HEK293 (cell line): Measurements from ENCODE around the gene RRP7A.

ENCODE experiments used
- CTCF ChIA-PET: fragments of 350-600 bp; formaldehyde crosslinking; extraction: SDS; loops from one replicate; lab custom pipeline; 2021; ENCODE audit warnings: antibody characterized with exemption; lab: Yijun Ruan, JAX
- POLR2A ChIA-PET: fragments of 300-600 bp; formaldehyde crosslinking; extraction: SDS; loops from one replicate; lab custom pipeline; 2020; ENCODE audit warnings: antibody characterized with exemption, inconsistent platforms; lab: Yijun Ruan, JAX
- H3K27ac ChIP-seq: fragments of 200-500 bp; sonication (Bioruptor generic); 2 replicates; pipeline ENCODE4 v1.5.1; 2014; ENCODE audit warnings: low read depth, low read length, control low read depth, inconsistent platforms; ENCODE audit errors: extremely low read depth
- H3K36me3 ChIP-seq, 2 experiments: fragments of 200-500 bp in 1 of 2; sonication (Bioruptor generic) in 1 of 2; 1 replicate in 1 of 2; 2 replicates in 1 of 2; pipeline ENCODE4 v1.5.1; 2014 to 2017; ENCODE audit warnings: inconsistent platforms in 2 of 2, low read length in 2 of 2; ENCODE audit not compliant: control insufficient read depth in 2 of 2, insufficient read depth in 1 of 2
- H3K4me1 ChIP-seq: fragments of 200-500 bp; sonication (Bioruptor generic); 2 replicates; pipeline ENCODE4 v1.5.1; 2014; ENCODE audit warnings: mild to moderate bottlenecking, low read length, inconsistent platforms; ENCODE audit not compliant: control insufficient read depth, insufficient read depth
- H3K4me3 ChIP-seq: 2 replicates; pipeline ENCODE4 v1.5.1; 2011; ENCODE audit warnings: low read depth, mild to moderate bottlenecking, control low read depth, low read length, moderate library complexity
- H3K9me3 ChIP-seq: fragments of 200-500 bp; sonication (Bioruptor generic); 2 replicates; pipeline ENCODE4 v1.5.1; 2014; ENCODE audit warnings: low read depth, low read length, inconsistent platforms; ENCODE audit not compliant: control insufficient read depth, insufficient read depth
- KLF7 ChIP-seq: fragments of 450-650 bp; formaldehyde crosslinking; IDR thresholded peaks from 2 replicates; pipeline ENCODE4 v1.5.1; 2016; ENCODE audit warnings: missing biosample characterization, missing genetic modification characterization, borderline replicate concordance
- SP2 ChIP-seq: fragments of 450-650 bp; formaldehyde crosslinking; IDR thresholded peaks from 2 replicates; pipeline ENCODE4 v1.5.1; 2016; ENCODE audit warnings: missing biosample characterization, missing genetic modification characterization
- ZIC2 ChIP-seq: fragments of 450-650 bp; formaldehyde crosslinking; IDR thresholded peaks from 2 replicates; pipeline ENCODE4 v1.5.1; 2016; ENCODE audit warnings: missing biosample characterization, missing genetic modification characterization
- ZNF121 ChIP-seq: fragments of 450-650 bp; formaldehyde crosslinking; IDR thresholded peaks from 2 replicates; pipeline ENCODE4 v1.5.1; 2016; ENCODE audit warnings: missing biosample characterization, missing genetic modification characterization
- ZNF157 ChIP-seq: fragments of 450-650 bp; formaldehyde crosslinking; IDR thresholded peaks from 2 replicates; pipeline ENCODE4 v1.5.1; 2016; ENCODE audit warnings: missing biosample characterization, missing genetic modification characterization
- ZNF221 ChIP-seq: fragments of 450-650 bp; formaldehyde crosslinking; IDR thresholded peaks from 2 replicates; pipeline ENCODE4 v1.5.1; 2017; ENCODE audit warnings: missing biosample characterization, missing genetic modification characterization, borderline replicate concordance
- ZNF23 ChIP-seq: fragments of 450-650 bp; formaldehyde crosslinking; IDR thresholded peaks from 2 replicates; pipeline ENCODE4 v1.5.1; 2016; ENCODE audit warnings: missing biosample characterization, missing genetic modification characterization, borderline replicate concordance
- ZNF335 ChIP-seq: fragments of 450-650 bp; formaldehyde crosslinking; conservative IDR thresholded peaks from 2 replicates; pipeline ENCODE4 v1.5.1; 2016; ENCODE audit warnings: missing biosample characterization, missing genetic modification characterization
- ZNF394 ChIP-seq: fragments of 450-650 bp; formaldehyde crosslinking; IDR thresholded peaks from 2 replicates; pipeline ENCODE4 v1.5.1; 2016; ENCODE audit warnings: missing biosample characterization, missing genetic modification characterization, mild to moderate bottlenecking, moderate library complexity, borderline replicate concordance
- ZNF561 ChIP-seq: fragments of 450-650 bp; IDR thresholded peaks from 2 replicates; pipeline ENCODE4 v1.5.1; 2018; ENCODE audit warnings: missing biosample characterization, missing genetic modification characterization, borderline replicate concordance
- ZNF660 ChIP-seq: fragments of 450-650 bp; IDR thresholded peaks from 2 replicates; pipeline ENCODE4 v1.5.1; 2018; ENCODE audit warnings: missing biosample characterization, mild to moderate bottlenecking, missing genetic modification characterization
- ZNF747 ChIP-seq: fragments of 450-650 bp; formaldehyde crosslinking; IDR thresholded peaks from 2 replicates; pipeline ENCODE4 v1.5.1; 2016; ENCODE audit warnings: missing biosample characterization, missing genetic modification characterization
- ZNF777 ChIP-seq: fragments of 450-650 bp; formaldehyde crosslinking; IDR thresholded peaks from 2 replicates; pipeline ENCODE4 v1.5.1; 2017; ENCODE audit warnings: missing biosample characterization, missing genetic modification characterization, borderline replicate concordance
- TF ChIP-seq, protein P1 (sequence below): fragments of 450-650 bp; formaldehyde crosslinking; IDR thresholded peaks from 2 replicates; pipeline ENCODE4 v1.5.1; 2016; ENCODE audit warnings: missing biosample characterization, missing genetic modification characterization, low read depth
- TF ChIP-seq, protein P2 (sequence below): fragments of 450-650 bp; formaldehyde crosslinking; IDR thresholded peaks from 2 replicates; pipeline ENCODE4 v1.5.1; 2016; ENCODE audit warnings: missing biosample characterization, missing genetic modification characterization, low read depth
- TF ChIP-seq, protein P3 (sequence below): fragments of 450-650 bp; formaldehyde crosslinking; IDR thresholded peaks from 2 replicates; pipeline ENCODE4 v1.5.1; 2016; ENCODE audit warnings: missing biosample characterization, missing genetic modification characterization
- TF ChIP-seq, protein P4 (sequence below): fragments of 450-650 bp; formaldehyde crosslinking; IDR thresholded peaks from 2 replicates; pipeline ENCODE4 v1.5.1; 2016; ENCODE audit warnings: missing biosample characterization, missing genetic modification characterization
- TF ChIP-seq, protein P5 (sequence below): fragments of 450-650 bp; formaldehyde crosslinking; IDR thresholded peaks from 2 replicates; pipeline ENCODE4 v1.5.0; 2017; ENCODE audit warnings: missing biosample characterization, missing genetic modification characterization, borderline replicate concordance

RRP7A gene

DNA sequence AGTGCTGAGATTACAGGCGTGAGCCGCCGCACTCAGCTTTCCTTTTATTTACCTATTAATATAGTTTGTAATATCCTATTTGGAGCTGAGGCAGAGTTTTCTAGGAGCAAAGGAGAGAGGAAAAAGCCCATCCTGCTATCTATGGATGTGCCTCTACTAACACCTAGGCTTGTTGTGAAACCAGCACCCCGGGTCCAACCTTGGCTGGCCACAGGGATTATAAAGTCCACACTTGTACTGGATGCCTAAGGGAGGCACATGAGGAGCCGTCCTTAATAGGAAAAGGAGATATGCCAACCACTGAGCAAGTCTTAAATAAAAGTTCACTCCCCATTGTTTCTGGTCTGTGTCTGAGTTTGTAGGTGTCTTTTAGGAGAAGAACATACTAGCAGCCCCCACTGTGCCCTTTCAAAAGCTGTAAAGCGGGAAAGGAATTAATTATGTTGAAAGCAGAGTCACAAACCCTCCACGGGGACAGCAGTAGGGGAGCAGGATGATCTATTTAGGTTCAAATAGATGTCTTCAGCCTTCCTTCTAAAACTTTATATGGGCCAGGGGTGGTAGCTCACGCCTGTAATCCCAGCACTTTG is 29.3 kb downstream of the RRP7A start:
- ChIA-PET POLR2A (no interaction called here), CTCF (interaction anchor here (0.6 kb wide), 1 partner anchor 690 kb away, joined by 3 read pairs; no protein-coding TSS in a partner anchor)
- H3K36me3 ChIP-seq: no peaks in the 10 kb centered on the region
- TF ChIP-seq ZIC2 (tag by site-specific recombination): peak; percentile 78
- no peak for TF ChIP-seq ZNF157 (tag by site-specific recombination)
- H3K9me3 ChIP-seq: no peaks in the 10 kb centered on the region
- H3K27ac ChIP-seq: no peak overlapping the region
- H3K4me1 ChIP-seq: no peaks in the 10 kb centered on the region
- no peak overlapping the region for H3K4me3 ChIP-seq

DNA sequence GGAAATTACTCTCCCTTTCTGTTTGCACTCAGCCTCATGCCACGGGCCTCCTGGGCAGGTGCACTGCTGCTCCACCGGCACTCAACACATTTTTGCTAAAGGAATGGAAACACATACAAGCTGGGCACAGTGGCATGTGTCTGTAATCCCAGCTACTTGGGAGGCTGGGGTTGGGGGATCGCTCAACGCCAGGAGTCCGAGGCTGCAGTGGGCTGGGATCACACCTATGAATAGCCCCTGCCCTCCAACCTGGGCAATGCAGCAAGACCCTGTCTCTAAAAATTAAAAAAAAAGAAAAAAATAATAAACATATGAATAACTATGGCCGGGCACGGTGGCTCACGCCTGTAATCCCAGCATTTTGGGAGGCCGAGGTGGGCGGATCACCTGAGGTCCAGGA is 30.6 kb downstream of the RRP7A start:
- no peak overlapping the region for H3K27ac ChIP-seq
- H3K36me3 ChIP-seq: no peaks in the 10 kb centered on the region
- no peak overlapping the region for H3K4me3 ChIP-seq
- H3K4me1 ChIP-seq: no peaks in the 10 kb centered on the region
- POLR2A ChIA-PET: no interaction called here
- TF ChIP-seq, protein P1, sequence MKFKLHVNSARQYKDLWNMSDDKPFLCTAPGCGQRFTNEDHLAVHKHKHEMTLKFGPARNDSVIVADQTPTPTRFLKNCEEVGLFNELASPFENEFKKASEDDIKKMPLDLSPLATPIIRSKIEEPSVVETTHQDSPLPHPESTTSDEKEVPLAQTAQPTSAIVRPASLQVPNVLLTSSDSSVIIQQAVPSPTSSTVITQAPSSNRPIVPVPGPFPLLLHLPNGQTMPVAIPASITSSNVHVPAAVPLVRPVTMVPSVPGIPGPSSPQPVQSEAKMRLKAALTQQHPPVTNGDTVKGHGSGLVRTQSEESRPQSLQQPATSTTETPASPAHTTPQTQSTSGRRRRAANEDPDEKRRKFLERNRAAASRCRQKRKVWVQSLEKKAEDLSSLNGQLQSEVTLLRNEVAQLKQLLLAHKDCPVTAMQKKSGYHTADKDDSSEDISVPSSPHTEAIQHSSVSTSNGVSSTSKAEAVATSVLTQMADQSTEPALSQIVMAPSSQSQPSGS (tag by site-specific recombination): no peak
- no peak for TF ChIP-seq ZNF335 (tag by site-specific recombination)
- TF ChIP-seq ZNF121: peak; percentile 61
- TF ChIP-seq ZNF23 (tag by site-specific recombination): no peak
- TF ChIP-seq, protein P2, sequence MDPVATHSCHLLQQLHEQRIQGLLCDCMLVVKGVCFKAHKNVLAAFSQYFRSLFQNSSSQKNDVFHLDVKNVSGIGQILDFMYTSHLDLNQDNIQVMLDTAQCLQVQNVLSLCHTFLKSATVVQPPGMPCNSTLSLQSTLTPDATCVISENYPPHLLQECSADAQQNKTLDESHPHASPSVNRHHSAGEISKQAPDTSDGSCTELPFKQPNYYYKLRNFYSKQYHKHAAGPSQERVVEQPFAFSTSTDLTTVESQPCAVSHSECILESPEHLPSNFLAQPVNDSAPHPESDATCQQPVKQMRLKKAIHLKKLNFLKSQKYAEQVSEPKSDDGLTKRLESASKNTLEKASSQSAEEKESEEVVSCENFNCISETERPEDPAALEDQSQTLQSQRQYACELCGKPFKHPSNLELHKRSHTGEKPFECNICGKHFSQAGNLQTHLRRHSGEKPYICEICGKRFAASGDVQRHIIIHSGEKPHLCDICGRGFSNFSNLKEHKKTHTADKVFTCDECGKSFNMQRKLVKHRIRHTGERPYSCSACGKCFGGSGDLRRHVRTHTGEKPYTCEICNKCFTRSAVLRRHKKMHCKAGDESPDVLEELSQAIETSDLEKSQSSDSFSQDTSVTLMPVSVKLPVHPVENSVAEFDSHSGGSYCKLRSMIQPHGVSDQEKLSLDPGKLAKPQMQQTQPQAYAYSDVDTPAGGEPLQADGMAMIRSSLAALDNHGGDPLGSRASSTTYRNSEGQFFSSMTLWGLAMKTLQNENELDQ: no peak
- CTCF ChIA-PET: no interaction called here
- no peaks in the 10 kb centered on the region for H3K9me3 ChIP-seq

DNA sequence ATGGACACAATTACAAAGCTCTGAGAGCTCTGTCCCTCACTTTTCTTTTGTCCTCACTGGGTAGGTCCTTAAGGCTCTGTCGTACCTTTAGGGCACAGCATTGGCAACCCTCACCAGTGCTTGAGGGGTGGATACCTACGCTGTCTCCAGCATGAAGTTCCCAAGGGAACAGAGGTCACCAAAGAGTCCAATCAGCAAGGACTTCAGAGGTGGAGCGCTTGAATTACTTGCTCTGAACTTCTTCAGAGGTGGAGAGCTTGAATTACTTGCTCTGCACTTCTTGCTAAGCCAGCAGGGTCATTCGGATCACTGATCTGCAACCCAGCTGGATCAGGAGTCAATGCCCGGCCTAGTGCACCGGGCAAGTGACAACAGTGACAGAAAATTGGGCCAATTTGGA is 35.1 kb downstream of the RRP7A start:
- Histone ChIP-seq H3K36me3 (no peaks in the 10 kb centered on the region), H3K9me3 (no peaks in the 10 kb centered on the region), H3K27ac (no peak overlapping the region), H3K4me1 (no peaks in the 10 kb centered on the region), H3K4me3 (no peak overlapping the region)
- ChIA-PET CTCF (interaction anchor here (0.6 kb wide), 1 partner anchor 211 kb away, joined by 7 read pairs; no protein-coding TSS in a partner anchor), POLR2A (interaction anchor here (0.7 kb wide), 1 partner anchor 1006 kb away, joined by 3 read pairs; no protein-coding TSS in a partner anchor)
- TF ChIP-seq, protein P3, sequence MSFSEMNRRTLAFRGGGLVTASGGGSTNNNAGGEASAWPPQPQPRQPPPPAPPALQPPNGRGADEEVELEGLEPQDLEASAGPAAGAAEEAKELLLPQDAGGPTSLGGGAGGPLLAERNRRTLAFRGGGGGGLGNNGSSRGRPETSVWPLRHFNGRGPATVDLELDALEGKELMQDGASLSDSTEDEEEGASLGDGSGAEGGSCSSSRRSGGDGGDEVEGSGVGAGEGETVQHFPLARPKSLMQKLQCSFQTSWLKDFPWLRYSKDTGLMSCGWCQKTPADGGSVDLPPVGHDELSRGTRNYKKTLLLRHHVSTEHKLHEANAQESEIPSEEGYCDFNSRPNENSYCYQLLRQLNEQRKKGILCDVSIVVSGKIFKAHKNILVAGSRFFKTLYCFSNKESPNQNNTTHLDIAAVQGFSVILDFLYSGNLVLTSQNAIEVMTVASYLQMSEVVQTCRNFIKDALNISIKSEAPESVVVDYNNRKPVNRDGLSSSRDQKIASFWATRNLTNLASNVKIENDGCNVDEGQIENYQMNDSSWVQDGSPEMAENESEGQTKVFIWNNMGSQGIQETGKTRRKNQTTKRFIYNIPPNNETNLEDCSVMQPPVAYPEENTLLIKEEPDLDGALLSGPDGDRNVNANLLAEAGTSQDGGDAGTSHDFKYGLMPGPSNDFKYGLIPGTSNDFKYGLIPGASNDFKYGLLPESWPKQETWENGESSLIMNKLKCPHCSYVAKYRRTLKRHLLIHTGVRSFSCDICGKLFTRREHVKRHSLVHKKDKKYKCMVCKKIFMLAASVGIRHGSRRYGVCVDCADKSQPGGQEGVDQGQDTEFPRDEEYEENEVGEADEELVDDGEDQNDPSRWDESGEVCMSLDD (tag by site-specific recombination): no peak
- TF ChIP-seq, protein P4, sequence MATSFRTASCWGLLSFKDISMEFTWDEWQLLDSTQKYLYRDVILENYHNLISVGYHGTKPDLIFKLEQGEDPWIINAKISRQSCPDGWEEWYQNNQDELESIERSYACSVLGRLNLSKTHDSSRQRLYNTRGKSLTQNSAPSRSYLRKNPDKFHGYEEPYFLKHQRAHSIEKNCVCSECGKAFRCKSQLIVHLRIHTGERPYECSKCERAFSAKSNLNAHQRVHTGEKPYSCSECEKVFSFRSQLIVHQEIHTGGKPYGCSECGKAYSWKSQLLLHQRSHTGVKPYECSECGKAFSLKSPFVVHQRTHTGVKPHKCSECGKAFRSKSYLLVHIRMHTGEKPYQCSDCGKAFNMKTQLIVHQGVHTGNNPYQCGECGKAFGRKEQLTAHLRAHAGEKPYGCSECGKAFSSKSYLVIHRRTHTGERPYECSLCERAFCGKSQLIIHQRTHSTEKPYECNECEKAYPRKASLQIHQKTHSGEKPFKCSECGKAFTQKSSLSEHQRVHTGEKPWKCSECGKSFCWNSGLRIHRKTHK: no peak
- TF ChIP-seq ZNF561 (tag by site-specific recombination) (no peak), KLF7 (no peak), ZNF747 (tag by site-specific recombination) (no peak), SP2 (no peak), ZNF660 (no peak), ZNF777 (tag by site-specific recombination) (no peak), ZNF394 (tag by site-specific recombination) (no peak), ZNF221 (tag by site-specific recombination) (no peak)
- TF ChIP-seq, protein P5, sequence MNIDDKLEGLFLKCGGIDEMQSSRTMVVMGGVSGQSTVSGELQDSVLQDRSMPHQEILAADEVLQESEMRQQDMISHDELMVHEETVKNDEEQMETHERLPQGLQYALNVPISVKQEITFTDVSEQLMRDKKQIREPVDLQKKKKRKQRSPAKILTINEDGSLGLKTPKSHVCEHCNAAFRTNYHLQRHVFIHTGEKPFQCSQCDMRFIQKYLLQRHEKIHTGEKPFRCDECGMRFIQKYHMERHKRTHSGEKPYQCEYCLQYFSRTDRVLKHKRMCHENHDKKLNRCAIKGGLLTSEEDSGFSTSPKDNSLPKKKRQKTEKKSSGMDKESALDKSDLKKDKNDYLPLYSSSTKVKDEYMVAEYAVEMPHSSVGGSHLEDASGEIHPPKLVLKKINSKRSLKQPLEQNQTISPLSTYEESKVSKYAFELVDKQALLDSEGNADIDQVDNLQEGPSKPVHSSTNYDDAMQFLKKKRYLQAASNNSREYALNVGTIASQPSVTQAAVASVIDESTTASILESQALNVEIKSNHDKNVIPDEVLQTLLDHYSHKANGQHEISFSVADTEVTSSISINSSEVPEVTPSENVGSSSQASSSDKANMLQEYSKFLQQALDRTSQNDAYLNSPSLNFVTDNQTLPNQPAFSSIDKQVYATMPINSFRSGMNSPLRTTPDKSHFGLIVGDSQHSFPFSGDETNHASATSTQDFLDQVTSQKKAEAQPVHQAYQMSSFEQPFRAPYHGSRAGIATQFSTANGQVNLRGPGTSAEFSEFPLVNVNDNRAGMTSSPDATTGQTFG (tag by site-specific recombination): no peak
